Nephron (organoid): ENCODE results near the gene SETD3.

Experiments used
- H3K27ac Mint-ChIP-seq, 3 experiments: 2 replicates each; pipeline ENCODE4 v1.8.0; 2020; ENCODE audit warnings: mixed read lengths in 3 of 3, mild to moderate bottlenecking in 2 of 3, moderate library complexity in 1 of 3
- H3K27me3 Mint-ChIP-seq: 2 replicates; pipeline ENCODE4 v1.8.0; 2021; ENCODE audit warnings: low read depth, mild to moderate bottlenecking, moderate library complexity, mixed read lengths
- H3K36me3 Mint-ChIP-seq: 2 replicates; pipeline ENCODE4 v1.8.0; 2020; ENCODE audit warnings: low read depth, mixed read lengths
- H3K4me1 Mint-ChIP-seq: 2 replicates; pipeline ENCODE4 v1.8.0; 2020; ENCODE audit warnings: mixed read lengths
- H3K4me3 Mint-ChIP-seq, 3 experiments: 2 replicates each; pipeline ENCODE4 v1.8.0; 2020; ENCODE audit warnings: mild to moderate bottlenecking in 3 of 3, mixed read lengths in 3 of 3, moderate library complexity in 2 of 3
- H3K9me3 Mint-ChIP-seq: 2 replicates; pipeline ENCODE4 v1.8.0; 2020; ENCODE audit warnings: mixed read lengths
- TF ChIP-seq, protein P1 (sequence below), 3 experiments: fragments of 200-600 bp; sonication (generic); IDR thresholded peaks; one replicate each; pipeline ENCODE4 v1.5.0; 2021; ENCODE audit warnings: antibody characterized with exemption in 3 of 3; ENCODE audit not compliant: unreplicated experiment in 3 of 3

The SETD3 gene

DNA sequence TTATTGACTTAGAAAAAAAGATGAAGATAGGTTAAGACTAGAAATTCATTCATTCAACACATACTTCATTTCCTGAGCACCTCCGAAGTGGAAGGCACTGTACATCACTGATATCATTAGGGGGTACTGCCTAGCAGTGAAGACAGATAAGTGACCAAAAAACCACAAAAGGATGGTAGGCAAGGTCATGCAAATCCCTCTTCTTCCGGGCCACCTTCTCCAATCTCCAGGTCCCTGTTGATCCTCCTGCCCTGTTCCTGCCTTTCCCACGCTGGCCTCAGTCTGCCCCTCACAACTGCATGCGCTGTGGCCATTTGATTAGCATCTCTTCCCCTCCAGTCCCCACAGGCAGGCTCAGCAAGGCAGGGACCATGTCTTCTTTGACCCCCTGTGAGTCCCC lies 60.8 kb downstream of the SETD3 start:
- peaks cover 24% of the 10 kb centered on the region for H3K36me3 Mint-ChIP-seq
- no peaks in the 10 kb centered on the region for H3K27me3 Mint-ChIP-seq
- H3K4me1 Mint-ChIP-seq = peaks cover 19% of the 10 kb centered on the region
- H3K9me3 Mint-ChIP-seq = no peaks in the 10 kb centered on the region
- no peak overlapping the region for H3K4me3 Mint-ChIP-seq
- TF ChIP-seq, protein P1, sequence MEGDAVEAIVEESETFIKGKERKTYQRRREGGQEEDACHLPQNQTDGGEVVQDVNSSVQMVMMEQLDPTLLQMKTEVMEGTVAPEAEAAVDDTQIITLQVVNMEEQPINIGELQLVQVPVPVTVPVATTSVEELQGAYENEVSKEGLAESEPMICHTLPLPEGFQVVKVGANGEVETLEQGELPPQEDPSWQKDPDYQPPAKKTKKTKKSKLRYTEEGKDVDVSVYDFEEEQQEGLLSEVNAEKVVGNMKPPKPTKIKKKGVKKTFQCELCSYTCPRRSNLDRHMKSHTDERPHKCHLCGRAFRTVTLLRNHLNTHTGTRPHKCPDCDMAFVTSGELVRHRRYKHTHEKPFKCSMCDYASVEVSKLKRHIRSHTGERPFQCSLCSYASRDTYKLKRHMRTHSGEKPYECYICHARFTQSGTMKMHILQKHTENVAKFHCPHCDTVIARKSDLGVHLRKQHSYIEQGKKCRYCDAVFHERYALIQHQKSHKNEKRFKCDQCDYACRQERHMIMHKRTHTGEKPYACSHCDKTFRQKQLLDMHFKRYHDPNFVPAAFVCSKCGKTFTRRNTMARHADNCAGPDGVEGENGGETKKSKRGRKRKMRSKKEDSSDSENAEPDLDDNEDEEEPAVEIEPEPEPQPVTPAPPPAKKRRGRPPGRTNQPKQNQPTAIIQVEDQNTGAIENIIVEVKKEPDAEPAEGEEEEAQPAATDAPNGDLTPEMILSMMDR (IDR thresholded peaks at IDR 0.05; ENCODE audit: unreplicated experiment in 3 of 3) = no peak
- no peak overlapping the region for H3K27ac Mint-ChIP-seq

DNA sequence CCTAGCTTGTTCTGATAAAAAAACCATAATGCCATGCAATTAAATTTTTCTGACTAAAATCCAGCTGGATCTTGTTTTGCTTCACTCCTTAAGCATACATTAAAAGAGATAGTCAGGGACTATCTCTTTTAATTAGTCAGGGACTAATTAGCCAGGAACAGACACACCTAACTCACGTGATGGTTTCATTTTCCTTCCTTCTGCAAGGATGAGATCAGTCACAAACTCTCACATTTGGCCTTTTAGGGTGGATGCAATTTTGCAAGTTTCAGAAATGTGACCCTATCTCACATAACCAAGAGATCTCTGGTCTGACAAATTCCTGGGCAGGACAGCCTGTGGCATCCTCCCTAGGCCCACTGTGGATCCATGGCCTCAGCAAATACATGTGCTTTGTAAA lies 62.4 kb downstream of the SETD3 start:
- no peak overlapping the region for H3K4me3 Mint-ChIP-seq
- H3K27me3 Mint-ChIP-seq = no peaks in the 10 kb centered on the region
- no peaks in the 10 kb centered on the region for H3K9me3 Mint-ChIP-seq
- H3K36me3 Mint-ChIP-seq = peaks cover 14% of the 10 kb centered on the region
- H3K4me1 Mint-ChIP-seq = peaks cover 24% of the 10 kb centered on the region
- TF ChIP-seq, protein P1 (IDR thresholded peaks at IDR 0.05; ENCODE audit: unreplicated experiment in 3 of 3) = no peak
- H3K27ac Mint-ChIP-seq = no peak overlapping the region

DNA sequence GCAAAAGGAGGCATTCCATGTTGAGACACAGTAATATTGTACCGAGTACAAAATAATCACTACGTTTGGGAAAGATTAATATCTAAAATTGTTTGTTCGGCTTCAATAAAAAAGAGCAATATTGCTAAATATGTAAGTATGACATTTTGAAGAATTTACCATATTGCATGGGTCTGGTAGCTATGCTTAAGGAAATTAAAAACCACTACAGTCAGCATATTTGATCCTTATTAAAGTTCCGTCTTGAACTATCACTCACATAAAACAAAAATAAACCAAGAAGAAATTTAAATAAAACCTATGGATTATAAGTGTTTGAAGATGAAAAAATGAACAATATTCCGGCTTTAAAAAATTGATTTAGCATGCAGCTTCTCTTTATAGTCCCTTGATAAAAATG lies 63.8 kb downstream of the SETD3 start:
- H3K4me1 Mint-ChIP-seq = peaks cover 34% of the 10 kb centered on the region
- TF ChIP-seq, protein P1 (IDR thresholded peaks at IDR 0.05; ENCODE audit: unreplicated experiment in 3 of 3) = no peak
- no peak overlapping the region for H3K27ac Mint-ChIP-seq
- H3K36me3 Mint-ChIP-seq = peaks cover 14% of the 10 kb centered on the region
- no peak overlapping the region for H3K4me3 Mint-ChIP-seq
- no peaks in the 10 kb centered on the region for H3K27me3 Mint-ChIP-seq
- no peaks in the 10 kb centered on the region for H3K9me3 Mint-ChIP-seq

DNA sequence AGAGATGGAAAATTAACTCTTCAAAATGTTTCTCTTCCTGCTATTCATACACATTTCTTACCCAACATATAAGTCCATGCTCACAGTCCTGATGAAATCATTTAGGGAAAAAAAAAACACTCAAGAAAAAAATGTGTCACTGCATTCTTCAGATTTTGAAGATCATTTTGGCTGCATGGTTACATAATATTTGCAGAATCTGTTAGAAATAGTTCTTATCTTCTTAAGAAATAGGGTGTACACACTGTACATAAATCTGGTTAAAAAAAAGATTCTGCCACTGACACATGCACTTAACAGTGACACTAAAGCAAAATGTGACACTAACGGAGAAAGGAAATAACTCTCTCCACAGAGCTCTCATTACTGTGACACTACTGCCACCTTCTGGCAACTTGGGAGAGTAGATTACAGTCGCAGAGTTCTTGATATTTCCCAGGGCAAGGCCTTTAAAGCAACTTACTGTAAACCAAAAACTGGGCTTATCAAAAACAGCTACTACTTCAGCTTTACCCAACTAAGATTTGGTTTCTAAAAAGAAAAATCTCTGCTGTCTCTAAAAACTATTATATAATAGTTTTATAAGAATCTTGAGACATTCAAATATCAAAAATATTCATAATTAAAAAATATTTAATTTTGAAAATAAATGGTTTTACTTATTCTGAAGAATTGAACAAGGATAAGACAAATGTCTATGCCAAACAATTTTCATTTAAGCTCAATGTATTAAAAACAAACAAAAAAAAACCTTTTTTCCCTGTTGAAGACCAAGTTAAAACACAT lies 65.0 kb downstream of the SETD3 start:
- no peaks in the 10 kb centered on the region for H3K9me3 Mint-ChIP-seq
- H3K27ac Mint-ChIP-seq = peak overlapping the region in 2 of 3 experiments; percentile 48 to 72
- TF ChIP-seq, protein P1 (IDR thresholded peaks at IDR 0.05; ENCODE audit: unreplicated experiment in 3 of 3) = peak; percentile 79 to 89 (median 82)
- H3K36me3 Mint-ChIP-seq = peaks cover 9% of the 10 kb centered on the region
- H3K4me3 Mint-ChIP-seq = peak overlapping the region in 1 of 3 experiments; percentile 32
- peaks cover 35% of the 10 kb centered on the region for H3K4me1 Mint-ChIP-seq
- H3K27me3 Mint-ChIP-seq = no peaks in the 10 kb centered on the region

DNA sequence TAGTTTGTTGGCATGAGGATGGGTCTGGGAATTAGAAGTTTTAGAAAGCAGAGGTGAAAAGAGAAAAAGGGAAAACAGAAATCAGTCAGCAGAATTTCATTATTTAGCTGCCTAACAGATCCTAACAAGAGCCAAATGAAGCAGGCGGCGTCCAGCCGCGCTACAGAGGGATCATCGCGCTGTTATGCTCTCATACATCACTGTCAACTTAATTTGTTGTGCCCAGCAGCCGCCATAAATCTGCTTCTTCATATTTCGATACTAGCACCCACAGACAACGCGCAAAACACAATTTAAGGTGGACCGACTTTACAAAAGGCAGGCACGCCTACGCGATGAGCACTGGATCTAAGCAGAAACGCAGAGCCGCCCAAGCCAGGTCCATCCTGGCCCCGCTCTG lies 66.7 kb downstream of the SETD3 start:
- peaks cover 35% of the 10 kb centered on the region for H3K4me1 Mint-ChIP-seq
- H3K27me3 Mint-ChIP-seq = no peaks in the 10 kb centered on the region
- H3K4me3 Mint-ChIP-seq = no peak overlapping the region
- H3K27ac Mint-ChIP-seq = no peak overlapping the region
- no peaks in the 10 kb centered on the region for H3K9me3 Mint-ChIP-seq
- TF ChIP-seq, protein P1 (IDR thresholded peaks at IDR 0.05; ENCODE audit: unreplicated experiment in 3 of 3) = no peak
- H3K36me3 Mint-ChIP-seq = peaks cover 8% of the 10 kb centered on the region

DNA sequence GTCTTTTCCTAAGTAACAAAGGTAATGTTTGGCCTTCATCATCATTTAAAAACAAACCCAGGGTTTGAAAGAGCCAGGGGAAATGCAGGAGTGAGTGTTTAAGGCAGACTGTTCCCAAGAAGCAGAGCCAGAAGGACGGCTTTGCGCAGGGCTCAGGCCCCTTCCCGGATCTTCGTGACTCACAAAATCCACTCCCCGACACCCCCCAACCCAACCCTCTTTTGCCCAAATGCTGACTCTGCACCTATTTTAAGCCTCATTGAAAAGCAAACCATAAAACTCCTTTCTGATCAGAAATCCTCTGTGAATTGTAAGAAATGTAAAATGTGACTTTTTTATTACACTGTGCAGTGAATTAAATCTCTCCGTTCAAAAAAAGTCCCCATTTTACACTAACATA lies 67.5 kb downstream of the SETD3 start:
- no peaks in the 10 kb centered on the region for H3K9me3 Mint-ChIP-seq
- H3K4me3 Mint-ChIP-seq = no peak overlapping the region
- H3K27ac Mint-ChIP-seq = no peak overlapping the region
- TF ChIP-seq, protein P1 (IDR thresholded peaks at IDR 0.05; ENCODE audit: unreplicated experiment in 3 of 3) = no peak
- peaks cover 7% of the 10 kb centered on the region for H3K36me3 Mint-ChIP-seq
- no peaks in the 10 kb centered on the region for H3K27me3 Mint-ChIP-seq
- peaks cover 35% of the 10 kb centered on the region for H3K4me1 Mint-ChIP-seq
